Subcutaneous adipose tissue (tissue), 4 donors: ENCODE measurements around the gene FNDC5. TPM values are rescaled to one million over a fixed set of nuclear protein-coding genes. Genes with fewer than 3 reads are reported as not detected.

Experiments used
- total RNA-seq, 4 donors: library from RNA; depleted of rRNA; stranded (reverse); fragments of >200 nt; gene quantifications; one replicate each; pipeline ENCODE4 v1.1.0, GENCODE V29; 2016
- TF ChIP-seq, protein P1 (sequence below): fragments of 450-650 bp; IDR thresholded peaks from one replicate; pipeline ENCODE4 v1.5.1; 2016; ENCODE audit warnings: low read depth, mild to moderate bottlenecking, control low read depth, antibody characterized with exemption, moderate library complexity

The FNDC5 gene
- total RNA-seq, 4 donors from 2014 or later: 0.85 to 0.88 TPM; not detected in 2

DNA sequence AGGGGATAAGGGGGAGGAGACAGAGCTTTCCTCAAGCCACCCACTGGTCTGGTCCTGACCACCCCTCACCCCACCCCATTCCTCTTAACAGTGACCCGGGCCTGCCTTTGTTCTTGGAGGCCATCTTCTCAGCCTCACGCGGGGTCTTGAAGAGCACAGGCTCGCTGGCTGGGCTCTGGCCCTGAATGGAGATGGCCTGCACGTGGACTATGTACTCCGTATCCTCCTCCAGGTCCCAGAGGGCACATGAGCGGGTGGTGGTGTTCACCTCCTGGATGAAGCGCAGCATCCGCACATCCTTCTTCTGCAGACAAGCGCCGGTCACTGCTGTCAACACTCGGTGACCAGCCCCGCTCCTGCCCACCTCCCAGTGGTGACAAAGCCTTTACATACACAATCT lies 2.6 kb downstream of the FNDC5 start:
- TF ChIP-seq, protein P1, sequence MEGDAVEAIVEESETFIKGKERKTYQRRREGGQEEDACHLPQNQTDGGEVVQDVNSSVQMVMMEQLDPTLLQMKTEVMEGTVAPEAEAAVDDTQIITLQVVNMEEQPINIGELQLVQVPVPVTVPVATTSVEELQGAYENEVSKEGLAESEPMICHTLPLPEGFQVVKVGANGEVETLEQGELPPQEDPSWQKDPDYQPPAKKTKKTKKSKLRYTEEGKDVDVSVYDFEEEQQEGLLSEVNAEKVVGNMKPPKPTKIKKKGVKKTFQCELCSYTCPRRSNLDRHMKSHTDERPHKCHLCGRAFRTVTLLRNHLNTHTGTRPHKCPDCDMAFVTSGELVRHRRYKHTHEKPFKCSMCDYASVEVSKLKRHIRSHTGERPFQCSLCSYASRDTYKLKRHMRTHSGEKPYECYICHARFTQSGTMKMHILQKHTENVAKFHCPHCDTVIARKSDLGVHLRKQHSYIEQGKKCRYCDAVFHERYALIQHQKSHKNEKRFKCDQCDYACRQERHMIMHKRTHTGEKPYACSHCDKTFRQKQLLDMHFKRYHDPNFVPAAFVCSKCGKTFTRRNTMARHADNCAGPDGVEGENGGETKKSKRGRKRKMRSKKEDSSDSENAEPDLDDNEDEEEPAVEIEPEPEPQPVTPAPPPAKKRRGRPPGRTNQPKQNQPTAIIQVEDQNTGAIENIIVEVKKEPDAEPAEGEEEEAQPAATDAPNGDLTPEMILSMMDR: no peak

DNA sequence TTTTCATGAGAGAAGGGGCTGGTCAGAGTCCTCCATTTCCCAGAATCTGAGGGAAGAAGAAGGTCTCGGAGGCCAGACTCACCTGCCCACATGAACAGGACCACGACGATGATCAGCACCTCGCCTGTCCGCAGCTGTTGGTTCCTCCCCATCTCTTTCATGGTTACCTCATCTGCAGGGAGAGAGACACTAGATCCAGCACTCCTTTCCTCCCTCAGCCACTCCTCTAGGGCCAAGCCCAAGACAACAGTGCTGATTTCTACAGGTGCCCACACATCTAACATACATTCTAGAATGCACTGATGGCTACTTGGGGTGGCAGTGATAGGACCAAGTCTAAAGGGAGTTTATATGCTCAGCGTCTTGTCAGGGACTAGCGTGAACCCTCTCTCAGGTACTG lies 3.0 kb downstream of the FNDC5 start:
- TF ChIP-seq, protein P1: no peak

DNA sequence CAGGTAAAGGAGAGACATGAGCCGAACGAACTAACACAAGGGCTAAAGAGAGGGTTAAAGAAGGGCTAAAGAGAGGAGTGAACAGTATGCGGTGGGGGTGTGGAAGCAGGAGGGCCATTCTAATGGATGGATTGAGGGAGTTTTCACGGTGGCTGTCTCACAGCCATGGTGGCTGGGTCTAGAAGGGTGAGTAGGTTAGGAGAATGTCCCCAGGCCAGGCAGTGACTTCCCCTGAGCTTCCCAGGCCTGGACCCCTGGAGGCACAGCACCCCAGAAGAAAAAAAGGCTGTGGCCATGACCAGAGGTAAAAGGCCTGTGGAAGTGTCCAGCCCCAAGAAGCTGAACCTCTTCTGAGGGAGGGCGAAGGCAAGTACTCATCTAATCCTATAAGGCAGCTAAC lies 3.6 kb downstream of the FNDC5 start:
- TF ChIP-seq, protein P1: no peak

DNA sequence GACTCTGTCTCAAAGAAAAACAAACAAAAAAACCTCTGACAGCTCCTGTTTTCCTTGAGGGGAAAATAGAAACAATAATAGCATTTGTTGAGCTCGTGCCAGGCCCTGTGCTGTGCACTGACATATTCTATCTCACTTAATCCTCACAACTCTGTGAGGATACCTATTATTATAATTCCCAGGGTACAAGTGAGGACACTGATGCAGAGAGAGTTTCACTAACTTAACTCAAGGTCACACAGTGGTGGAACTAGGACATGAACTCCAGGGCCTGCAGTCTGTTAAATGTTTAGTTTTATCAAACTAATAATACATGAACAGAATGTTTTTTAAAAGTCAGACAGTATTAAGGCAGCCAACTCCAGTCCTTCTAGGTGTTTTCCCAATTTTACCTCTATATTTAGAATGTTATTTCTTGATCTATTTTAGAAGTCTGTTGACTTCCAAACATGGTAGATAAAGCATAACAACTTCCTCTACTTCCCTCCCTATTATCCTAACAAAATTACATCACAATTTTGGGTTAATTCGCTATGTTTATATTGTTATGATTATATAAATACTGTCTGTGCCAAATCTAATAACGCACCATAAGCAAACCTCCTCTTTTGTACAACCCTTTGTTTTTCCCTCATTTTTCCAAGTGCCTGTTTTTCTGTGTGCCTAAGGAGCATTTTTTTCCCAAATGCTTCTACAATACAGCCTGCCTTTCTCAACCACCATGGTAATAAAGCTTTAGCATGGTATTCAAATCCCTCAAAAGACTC lies 4.9 kb downstream of the FNDC5 start:
- TF ChIP-seq, protein P1: no peak

DNA sequence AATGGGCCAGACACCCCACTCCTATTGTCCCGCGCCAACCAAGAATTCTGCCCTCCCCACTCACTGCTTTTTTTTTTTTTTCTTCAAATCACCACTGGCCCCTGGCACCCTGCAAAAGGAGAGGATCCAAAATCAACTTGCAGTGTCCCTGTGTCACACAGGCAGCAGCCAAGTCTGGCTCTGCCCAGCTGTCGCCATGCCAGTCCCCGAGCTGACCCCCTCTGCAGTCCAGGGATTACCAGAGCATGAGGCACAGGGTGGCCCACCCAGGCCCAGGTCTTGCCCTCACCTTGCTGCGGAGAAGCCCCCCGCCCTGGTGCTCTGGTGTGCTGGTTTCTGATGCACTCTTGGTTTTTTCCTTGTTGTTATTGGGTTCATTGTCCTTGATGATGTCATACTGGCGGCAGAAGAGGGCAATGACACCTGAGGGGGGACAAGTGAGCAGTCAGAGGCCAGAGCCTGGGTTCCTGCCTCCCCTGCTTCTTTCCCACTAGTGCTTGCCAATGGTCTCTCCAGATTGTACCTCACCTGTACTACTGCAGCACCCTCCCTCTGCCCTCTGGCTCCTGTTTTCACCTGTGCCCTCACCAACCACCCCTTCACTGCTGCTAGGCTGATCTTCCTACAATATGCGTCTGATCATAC lies 6.2 kb downstream of the FNDC5 start:
- TF ChIP-seq, protein P1: no peak

DNA sequence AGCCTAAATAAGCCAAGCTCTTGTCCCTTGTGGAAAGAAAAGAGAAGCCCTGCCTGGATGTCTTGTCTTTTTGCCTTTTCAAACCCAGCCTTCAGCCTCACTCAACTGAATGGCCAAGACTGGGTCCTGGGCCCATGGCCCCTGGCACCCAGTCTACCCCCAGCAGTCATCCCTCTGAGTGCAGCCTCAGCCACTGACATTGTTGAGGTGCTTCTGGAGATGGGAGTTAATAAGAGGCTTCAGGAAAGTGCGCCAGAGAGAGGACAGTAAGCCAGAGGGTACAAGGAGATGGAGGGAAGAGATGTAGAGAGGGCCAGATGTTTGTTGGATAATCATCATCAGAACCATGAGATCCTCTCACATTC lies 6.8 kb downstream of the FNDC5 start:
- TF ChIP-seq, protein P1: no peak

DNA sequence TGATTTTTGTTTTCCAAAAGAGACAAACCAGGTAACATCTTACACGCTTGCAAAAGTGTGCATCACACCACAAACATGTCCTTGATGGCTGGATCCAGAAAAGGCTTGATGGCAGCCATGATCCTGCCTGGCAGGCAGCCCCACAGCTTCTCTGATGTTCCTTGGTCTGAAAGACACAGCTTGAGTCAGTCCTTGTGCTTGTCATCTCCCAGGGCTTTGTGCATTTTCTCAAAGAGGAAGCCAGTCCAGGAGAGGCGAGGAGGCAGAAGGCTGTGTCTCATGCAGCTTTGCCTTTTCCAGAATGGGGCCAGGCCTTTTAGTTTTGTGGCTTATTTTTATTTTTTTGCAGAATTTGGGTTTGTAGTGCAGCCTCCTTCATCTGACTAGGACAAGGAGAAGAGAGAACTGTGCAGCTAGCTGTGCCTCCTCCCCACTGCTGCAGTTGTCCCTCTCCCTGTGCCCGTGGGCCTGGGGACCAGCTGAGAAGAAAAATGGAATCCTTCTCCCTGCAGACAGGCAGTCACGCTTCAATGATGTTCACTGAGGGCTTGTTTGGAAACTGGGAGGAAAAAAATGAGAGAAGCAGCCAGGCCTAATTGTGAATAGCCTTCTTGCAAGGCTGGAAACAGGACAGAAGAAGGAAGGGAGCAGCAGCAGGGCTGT lies 7.4 kb downstream of the FNDC5 start:
- TF ChIP-seq, protein P1: no peak
